GM10248 (cell line): ENCODE data around the gene CALR.

ENCODE experiments used
- CTCF ChIA-PET: fragments of 300-600 bp; sonication (Branson Sonifier 250); formaldehyde crosslinking; extraction: SDS; loops from one replicate; lab custom pipeline; 2021; ENCODE audit warnings: antibody characterized with exemption; lab: Yijun Ruan, JAX
- POLR2A ChIA-PET: fragments of 350-650 bp; sonication (Branson Sonifier 250); formaldehyde crosslinking; extraction: SDS; loops from one replicate; lab custom pipeline; 2020; ENCODE audit warnings: antibody characterized with exemption; lab: Yijun Ruan, JAX
- DNase-seq: peaks from one replicate; pipeline ENCODE4 v3.0.0; 2012; ENCODE audit errors: extremely low spot score
- TF ChIP-seq, protein P1 (sequence below): IDR thresholded peaks from 2 replicates; pipeline ENCODE4 v1.5.1; 2012; ENCODE audit warnings: mild to moderate bottlenecking, low read depth; ENCODE audit errors: extremely low read depth, missing control alignments, control extremely low read depth

The CALR gene

DNA sequence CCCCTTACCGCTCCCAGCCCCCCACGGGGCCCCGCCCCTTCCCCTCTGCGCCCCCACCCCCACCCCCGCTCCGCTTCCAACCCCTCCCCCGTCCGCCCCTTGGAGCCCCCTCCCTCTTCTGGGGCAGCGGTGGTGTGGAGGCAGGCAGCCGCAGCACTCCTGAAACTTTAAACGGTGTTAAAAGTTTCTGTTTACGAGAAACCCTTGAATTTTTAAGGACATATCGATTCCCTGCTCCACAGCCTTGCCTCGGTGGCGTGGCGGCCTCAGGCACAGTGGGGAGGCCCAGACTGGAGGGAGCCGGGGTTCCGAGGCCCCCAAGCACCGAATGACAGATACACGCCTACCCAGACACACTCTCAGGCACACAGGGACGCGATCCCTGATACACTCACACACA lies 52.0 kb downstream of the CALR start:
- TF ChIP-seq, protein P1, sequence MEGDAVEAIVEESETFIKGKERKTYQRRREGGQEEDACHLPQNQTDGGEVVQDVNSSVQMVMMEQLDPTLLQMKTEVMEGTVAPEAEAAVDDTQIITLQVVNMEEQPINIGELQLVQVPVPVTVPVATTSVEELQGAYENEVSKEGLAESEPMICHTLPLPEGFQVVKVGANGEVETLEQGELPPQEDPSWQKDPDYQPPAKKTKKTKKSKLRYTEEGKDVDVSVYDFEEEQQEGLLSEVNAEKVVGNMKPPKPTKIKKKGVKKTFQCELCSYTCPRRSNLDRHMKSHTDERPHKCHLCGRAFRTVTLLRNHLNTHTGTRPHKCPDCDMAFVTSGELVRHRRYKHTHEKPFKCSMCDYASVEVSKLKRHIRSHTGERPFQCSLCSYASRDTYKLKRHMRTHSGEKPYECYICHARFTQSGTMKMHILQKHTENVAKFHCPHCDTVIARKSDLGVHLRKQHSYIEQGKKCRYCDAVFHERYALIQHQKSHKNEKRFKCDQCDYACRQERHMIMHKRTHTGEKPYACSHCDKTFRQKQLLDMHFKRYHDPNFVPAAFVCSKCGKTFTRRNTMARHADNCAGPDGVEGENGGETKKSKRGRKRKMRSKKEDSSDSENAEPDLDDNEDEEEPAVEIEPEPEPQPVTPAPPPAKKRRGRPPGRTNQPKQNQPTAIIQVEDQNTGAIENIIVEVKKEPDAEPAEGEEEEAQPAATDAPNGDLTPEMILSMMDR: no peak
- no peak for DNase-seq
- ChIA-PET POLR2A (no interaction called here), CTCF (no interaction called here)

DNA sequence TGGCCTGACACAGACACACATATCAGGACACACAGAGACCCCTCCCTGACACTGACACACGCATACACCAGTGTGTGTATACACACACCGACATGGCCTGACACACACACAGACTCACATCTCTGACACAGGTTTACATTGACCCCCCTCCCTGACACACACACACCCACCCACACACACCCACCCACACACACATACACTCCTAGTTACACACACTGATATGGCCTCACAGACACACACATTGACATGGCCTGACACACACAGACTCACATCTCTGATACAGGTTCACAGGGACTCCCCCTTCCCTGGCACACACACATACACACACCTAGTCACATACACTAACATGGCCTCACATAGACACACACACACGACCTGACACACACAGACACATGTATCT lies 52.4 kb downstream of the CALR start:
- TF ChIP-seq, protein P1: no peak
- POLR2A ChIA-PET: no interaction called here

DNA sequence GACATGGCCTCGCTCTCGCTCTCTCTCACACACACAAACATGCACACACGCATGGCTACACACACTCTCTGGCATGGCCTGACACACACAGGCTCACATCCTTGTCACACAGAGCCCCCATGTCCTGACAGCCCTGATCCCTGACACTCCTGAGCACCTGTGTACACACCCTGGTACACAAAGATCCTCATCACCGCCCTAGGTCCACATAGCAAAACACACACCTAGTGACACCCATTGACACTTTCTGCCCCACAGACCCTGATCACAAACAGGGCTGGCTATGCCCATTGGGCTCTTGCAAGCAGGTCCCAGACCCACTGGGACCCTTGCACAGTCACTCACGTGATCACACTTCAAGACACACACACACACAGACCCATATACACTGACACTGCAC lies 52.9 kb downstream of the CALR start:
- no peak for DNase-seq
- ChIA-PET CTCF (interaction anchor here (3.0 kb wide), 1 partner anchor 43 kb away, joined by 9 read pairs; no protein-coding TSS in a partner anchor), POLR2A (no interaction called here)
- TF ChIP-seq, protein P1: no peak

More for the DNA sequence above, 52.4 kb downstream of the CALR start:
- DNase-seq: no peak
- CTCF ChIA-PET: no interaction called here

DNA sequence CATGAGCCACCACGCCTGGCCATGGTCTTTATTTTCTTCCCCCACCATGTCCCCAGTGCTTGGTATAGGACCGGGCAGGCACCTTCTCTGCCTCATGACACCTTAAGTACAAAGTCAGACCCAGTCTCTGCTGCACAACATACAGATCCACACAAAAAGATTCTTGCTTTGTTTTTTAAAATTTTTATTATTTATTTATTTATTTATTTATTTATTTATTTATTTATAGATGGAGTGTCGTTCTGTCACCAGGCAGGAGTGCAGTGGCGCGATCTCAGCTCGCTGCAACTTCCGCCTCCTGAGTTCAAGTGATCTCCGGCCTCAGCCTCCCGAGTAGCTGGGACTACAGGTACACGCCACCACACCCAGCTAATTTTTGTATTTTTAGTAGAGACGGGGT lies 54.3 kb downstream of the CALR start:
- DNase-seq: no peak
- POLR2A ChIA-PET: interaction anchor here (0.5 kb wide), 1 partner anchor 16 kb away, joined by 3 read pairs; no protein-coding TSS in a partner anchor
- TF ChIP-seq, protein P1: no peak
- CTCF ChIA-PET: interaction anchor here (1.4 to 3.0 kb wide), 4 partner anchors 15 to 68 kb away, joined by 6 to 16 read pairs (median 8); no protein-coding TSS in a partner anchor

DNA sequence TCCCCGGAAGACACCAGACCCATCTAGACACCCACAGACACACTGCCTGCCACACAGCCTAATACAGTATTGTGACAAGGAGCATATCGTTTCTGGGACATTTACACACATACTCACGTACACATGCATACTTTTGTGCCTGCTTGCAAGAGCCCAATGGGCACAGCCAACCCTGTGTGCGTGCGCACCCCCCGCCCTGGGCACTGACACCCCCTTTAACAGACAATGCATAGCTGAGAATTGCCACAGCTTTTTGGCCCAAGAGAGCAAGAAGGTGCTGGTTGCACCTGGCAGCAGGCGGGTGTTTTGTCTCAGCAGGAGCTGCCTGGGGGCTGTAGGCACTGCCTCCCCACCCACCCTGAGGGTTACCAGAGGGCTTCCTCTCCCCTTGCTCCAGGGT lies 55.2 kb downstream of the CALR start:
- POLR2A ChIA-PET: interaction anchor here (0.6 kb wide), 1 partner anchor 60 kb away, joined by 3 read pairs; no protein-coding TSS in a partner anchor

More for the DNA sequence above, 55.2 kb downstream of the CALR start:
- CTCF ChIA-PET: interaction anchor here (1.0 to 3.0 kb wide), 7 partner anchors 12 to 101 kb away, joined by 3 to 16 read pairs (median 6); no protein-coding TSS in a partner anchor
- TF ChIP-seq, protein P1: no peak
- no peak for DNase-seq
